Epithelial cell of esophagus (primary cell): ENCODE measurements around the gene TMC7.
A peak's percentile ranks its signal among the peaks of the same experiment; 100 is the strongest.

Source experiments
- DNase-seq: peaks from one replicate; pipeline ENCODE4 v3.0.0; 2010; ENCODE audit warnings: low read depth
- H3K4me3 ChIP-seq: 2 replicates; pipeline ENCODE4 v1.5.1; 2011; ENCODE audit warnings: mild to moderate bottlenecking, low read length, control low read depth
- TF ChIP-seq, protein P1 (sequence below): IDR thresholded peaks from 2 replicates; pipeline ENCODE4 v1.5.1; 2011; ENCODE audit warnings: low read depth, mild to moderate bottlenecking, low read length, control low read depth, inconsistent platforms; ENCODE audit not compliant: insufficient read depth; ENCODE audit errors: missing control alignments

Gene TMC7

DNA sequence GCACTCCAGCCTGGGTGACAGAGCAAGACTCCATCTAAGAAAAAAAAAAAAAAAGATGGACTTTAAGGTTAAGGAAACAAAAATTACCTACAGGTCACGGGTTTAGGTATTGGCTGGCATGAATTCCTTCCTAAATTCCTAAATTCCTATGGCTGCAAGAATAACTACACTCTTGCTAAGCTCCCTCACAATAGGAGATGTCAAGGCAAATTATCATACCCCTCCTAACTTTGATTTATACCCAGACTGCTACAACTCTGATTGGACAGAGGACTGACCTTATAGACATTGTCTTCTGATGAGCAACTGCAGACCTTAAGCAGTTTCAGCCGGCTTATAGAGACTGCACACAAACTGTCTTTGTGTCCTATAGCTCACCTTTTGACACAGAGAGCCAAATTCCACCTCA, 25.1 kb upstream of the TMC7 start:
- H3K4me3 ChIP-seq: no peak overlapping the region
- no peak for DNase-seq
- TF ChIP-seq, protein P1, sequence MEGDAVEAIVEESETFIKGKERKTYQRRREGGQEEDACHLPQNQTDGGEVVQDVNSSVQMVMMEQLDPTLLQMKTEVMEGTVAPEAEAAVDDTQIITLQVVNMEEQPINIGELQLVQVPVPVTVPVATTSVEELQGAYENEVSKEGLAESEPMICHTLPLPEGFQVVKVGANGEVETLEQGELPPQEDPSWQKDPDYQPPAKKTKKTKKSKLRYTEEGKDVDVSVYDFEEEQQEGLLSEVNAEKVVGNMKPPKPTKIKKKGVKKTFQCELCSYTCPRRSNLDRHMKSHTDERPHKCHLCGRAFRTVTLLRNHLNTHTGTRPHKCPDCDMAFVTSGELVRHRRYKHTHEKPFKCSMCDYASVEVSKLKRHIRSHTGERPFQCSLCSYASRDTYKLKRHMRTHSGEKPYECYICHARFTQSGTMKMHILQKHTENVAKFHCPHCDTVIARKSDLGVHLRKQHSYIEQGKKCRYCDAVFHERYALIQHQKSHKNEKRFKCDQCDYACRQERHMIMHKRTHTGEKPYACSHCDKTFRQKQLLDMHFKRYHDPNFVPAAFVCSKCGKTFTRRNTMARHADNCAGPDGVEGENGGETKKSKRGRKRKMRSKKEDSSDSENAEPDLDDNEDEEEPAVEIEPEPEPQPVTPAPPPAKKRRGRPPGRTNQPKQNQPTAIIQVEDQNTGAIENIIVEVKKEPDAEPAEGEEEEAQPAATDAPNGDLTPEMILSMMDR: no peak

DNA sequence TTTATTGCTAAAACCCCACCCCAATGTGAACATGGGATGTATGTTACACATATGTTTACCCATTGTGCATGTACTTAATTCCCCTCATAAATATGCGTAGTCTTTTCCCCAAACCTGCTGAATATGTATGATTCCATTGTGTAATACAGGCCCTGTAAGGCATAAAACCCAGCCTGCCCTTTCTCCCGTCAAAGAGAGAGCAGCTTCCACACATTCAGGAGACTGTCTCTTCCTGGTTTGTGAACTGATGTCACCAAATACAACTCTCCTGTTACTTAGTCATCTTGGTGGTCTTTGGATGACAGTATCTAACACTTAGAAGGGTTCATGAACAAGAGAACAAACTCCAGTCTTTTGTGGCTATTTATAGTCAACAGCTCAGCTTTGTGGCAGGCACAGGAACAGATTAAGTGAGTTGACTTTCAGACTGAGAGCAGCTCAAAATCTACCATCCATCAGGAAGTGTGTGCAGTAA, 24.7 kb upstream of the TMC7 start:
- TF ChIP-seq, protein P1: no peak
- no peak for DNase-seq
- no peak overlapping the region for H3K4me3 ChIP-seq

DNA sequence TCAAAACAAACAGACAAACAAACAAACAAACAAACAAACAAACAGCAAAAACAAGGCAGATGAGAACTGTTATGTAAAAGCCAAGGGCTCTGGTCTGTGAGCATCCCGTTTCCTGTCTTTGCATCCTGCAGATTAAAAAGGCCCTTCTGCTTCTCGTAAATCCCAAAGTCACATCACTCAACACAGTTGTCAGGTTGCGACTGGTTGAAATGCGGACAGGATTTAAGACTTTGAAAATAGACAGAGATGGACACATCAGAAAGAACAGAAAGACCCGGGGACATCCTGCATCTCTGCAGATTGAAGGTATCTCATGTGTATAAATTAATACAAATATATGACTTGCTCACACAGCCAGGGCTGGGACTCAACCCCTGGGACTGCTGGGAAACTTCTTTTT, 18.2 kb upstream of the TMC7 start:
- TF ChIP-seq, protein P1: no peak
- DNase-seq: no peak
- no peak overlapping the region for H3K4me3 ChIP-seq

DNA sequence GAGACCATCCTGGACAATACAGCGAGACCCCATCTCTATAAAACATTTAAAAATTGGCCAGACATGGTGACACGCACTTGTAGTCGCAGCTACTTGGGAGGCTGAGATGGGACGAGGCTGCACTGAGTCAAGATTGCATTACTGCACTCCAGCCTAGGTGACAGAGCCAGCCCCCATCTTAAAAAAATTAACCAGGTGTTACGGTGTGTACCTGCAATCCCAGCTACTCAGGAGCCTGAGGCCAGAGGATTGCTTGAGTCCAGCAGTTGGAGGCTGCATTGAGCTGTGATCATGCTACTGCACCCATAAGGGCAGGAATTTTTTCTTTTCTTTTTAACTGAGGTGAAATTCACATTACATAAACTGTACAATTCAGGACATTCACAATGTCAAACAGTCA, 16.9 kb upstream of the TMC7 start:
- H3K4me3 ChIP-seq: no peak overlapping the region
- TF ChIP-seq, protein P1: no peak
- no peak for DNase-seq

DNA sequence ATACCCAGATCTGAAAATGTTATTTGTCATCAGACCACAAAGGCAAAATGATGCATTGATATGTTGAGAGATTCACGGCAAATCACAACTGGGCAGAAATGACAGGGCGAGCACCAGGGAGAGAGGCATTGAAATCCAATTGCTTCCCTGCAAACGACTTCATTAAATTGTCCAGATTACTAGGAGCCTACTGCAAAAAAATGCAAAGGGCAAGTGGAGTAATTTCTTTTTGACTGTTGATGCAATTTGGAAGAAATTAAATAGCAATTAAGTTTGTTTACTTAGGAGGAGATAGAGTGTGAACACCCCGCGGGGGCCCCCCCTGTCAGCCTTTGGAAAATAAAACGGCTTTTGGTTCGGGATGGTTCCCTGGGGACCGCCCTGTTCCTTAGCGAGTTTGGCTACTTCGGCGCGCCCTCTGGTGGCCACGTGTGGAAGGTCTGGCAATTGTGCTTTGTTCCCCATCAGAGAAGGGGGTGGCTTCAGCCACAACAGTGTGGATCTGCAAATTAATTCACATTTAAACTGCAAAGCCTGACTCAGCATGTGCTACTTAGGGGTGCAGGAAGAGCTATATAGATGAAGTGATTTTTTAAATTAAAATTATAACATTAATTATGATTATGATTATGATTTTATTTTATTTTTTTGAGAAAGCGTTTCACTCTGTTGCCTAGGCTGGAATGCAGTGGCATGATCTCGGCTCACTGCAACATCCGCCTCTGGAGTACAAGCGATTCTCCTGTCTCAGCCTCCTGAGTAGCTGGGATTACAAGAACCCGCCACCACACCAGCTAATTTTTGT, 14.5 kb upstream of the TMC7 start:
- H3K4me3 ChIP-seq: no peak overlapping the region
- TF ChIP-seq, protein P1: peak; percentile 89
- peak; percentile 73 for DNase-seq

DNA sequence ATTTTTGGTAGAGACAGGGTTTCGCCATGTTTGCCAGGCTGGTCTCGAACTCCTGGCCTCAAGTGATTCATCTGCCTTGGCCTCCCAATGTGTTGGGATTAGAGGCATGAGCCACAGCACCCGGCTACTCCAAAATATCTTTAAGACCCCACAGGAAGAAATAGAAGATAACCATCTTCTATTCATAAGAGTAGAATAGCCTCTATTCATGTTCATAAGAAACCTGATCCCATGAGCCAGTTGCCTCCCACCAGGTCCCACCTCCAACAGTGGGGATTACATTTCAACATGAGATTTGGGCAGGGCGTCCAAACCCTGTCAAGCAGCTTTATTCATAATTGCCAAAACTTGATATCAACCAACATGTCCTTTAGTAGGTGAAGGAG, 13.9 kb upstream of the TMC7 start:
- DNase-seq: no peak
- H3K4me3 ChIP-seq: no peak overlapping the region
- TF ChIP-seq, protein P1: no peak

DNA sequence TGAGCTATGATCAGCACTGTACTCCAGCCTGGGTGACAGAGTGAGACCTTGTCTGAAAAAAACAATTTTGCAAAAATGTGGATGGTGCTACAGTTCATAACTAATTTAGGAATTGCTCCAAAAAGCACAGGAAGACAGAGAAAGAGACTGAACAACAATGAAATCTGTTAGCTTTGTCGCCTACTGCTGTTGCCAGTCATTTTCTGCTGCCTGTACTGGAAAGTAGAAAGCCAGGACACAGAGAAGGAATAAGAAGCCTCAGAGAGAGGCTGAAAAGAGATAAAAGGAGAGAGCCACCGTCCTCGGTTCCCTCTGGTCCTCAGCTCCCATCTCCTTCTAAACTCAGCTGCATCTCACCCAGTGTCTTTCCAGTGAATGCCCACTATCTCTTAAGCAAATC, 8.6 kb upstream of the TMC7 start:
- no peak for DNase-seq
- no peak overlapping the region for H3K4me3 ChIP-seq
- TF ChIP-seq, protein P1: no peak
